Epithelial cell of proximal tubule (primary cell): Measurements from ENCODE around the gene PLEKHG4B. TPM values are rescaled to one million over a fixed set of nuclear protein-coding genes. Genes with fewer than 3 reads are reported as not detected.

Experiments used
- DNase-seq: peaks from one replicate; pipeline ENCODE4 v3.0.0-alpha.2; 2011; ENCODE audit warnings: low read depth
- H3K4me3 ChIP-seq: 2 replicates; pipeline ENCODE4 v1.5.1; 2011; ENCODE audit warnings: low read depth, mild to moderate bottlenecking, low read length
- CTCF ChIP-seq: conservative IDR thresholded peaks from 2 replicates; pipeline ENCODE4 v1.5.1; 2012; ENCODE audit warnings: low read depth, mild to moderate bottlenecking, low read length
- total RNA-seq: library from RNA; depleted of rRNA; stranded (reverse); fragments of >200 nt; gene quantifications from 2 replicates; pipeline ENCODE4 v1.2.3, GENCODE V29; 2015

PLEKHG4B gene
- total RNA-seq, 1 donor from 2014 or later, result 3.5 TPM

GRCh38 chr5:155651-156410 is 63.9 kb downstream of the PLEKHG4B start:
- H3K4me3 ChIP-seq, result no peak overlapping the region
- TF ChIP-seq CTCF, result no peak
- no peak for DNase-seq

DNA sequence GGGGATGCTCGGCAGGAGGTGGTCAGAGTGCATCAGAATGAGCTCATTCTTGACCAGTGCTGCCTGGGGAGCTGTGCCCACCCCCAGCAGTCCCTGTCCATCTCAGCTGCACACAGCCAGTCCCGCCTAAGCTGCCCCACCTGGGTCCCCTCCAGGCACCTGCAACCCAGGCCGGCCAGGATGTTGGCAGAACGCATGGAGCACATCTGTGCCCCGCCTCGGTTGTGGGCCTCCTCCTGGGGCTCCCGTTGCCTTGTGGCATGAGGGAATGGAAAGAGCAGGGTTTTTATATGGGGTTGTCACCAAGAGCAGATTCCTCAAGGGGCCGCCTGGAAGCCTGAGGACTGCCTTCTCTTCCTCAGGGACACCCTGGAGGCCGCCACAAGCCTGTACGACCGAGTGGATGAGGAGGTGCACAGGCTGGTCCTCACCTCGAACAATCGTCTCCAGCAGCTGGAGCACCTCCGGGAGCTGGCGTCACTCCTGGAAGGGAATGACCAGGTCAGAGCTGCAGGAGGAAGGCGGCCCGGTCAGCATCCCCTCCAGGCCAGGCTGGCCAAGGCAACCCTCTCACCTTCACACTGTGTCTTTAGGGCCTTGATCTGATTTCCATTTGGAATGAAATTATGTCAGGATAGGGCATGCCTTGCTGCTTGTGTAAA is 64.6 kb downstream of the PLEKHG4B start:
- no peak for TF ChIP-seq CTCF
- DNase-seq, result no peak
- H3K4me3 ChIP-seq, result no peak overlapping the region

DNA sequence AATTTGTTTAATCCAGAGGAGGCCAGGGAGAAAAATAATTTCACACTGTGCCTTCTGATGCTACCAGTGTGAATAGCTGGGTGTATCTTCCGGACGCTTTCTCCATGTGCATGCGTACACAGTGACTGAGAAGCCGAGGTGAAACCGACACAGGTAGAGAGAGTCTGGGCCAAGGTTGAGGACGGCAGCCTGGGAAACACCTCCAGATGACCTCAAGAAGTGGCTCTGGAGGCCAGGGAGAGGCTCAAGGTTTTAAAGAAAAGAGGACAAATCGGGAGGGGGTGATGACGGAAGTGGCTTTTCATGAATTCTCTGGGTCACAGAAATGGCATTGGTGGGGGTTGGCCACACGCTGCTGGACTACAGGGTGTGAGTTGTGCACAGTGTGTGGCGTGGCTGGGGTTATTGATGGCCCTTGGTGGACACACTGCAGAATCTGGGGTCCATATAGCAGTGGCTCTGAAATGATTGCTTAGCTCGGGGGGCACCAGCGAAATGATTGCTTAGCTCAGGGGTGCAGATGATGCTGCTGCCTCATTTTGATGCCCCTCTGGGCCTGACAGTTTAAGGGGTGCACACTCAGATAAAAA is 65.3 kb downstream of the PLEKHG4B start:
- no peak for DNase-seq
- H3K4me3 ChIP-seq, result no peak overlapping the region
- no peak for TF ChIP-seq CTCF

DNA sequence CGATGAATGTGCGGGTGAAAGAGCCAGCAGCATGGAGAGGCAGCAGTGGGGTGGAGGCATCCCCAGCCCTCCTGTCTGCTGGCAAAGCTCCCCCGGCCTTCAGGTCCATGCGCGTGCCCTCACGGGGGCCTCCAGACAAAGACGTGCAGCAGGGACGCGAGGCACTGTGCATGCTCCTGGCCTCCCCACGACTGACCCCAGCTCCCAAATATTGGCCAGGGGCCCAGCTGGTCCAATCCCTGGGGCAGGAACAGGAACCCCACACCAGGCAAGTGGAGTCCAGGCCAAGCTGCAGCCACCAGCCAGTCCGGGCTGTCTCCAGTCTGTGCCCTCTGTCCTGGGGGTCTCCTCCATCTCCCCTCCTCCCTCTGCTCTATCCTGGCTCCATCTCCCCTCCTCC is 65.8 kb downstream of the PLEKHG4B start:
- H3K4me3 ChIP-seq, result no peak overlapping the region

DNA sequence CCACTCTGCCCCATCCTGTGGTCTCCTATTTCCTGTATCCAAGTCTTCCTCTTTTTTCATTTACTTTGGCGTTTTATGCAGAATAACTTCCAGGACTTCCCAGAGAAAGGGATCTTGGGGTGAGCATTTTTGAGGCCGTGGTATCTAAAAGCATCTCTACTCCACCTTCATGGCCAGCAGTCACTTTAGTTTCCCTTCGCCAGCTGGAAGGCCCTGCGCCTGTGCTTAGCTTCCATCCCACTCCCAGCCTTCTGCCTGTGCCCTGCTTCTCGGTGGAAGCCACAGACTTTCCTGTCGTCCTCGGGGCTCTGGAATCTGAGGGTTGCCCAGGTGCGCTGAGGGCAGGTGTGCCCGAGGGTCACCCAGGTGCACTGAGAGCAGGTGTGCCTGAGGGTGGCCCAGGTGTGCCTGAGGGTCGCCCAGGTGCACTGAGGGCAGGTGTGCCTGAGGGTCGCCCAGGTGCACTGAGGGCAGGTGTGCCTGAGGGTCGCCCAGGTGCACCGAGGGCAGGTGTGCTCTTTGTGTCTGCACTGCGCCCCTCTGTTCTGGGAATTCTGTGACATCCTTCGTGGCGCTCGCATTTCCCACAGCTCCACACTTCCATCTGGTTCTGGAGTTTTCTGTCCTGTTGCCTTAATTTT is 67.0 kb downstream of the PLEKHG4B start:
- no peak for TF ChIP-seq CTCF
- H3K4me3 ChIP-seq, result no peak overlapping the region
- DNase-seq, result no peak

More for the DNA sequence above, 65.8 kb downstream of the PLEKHG4B start:
- no peak for DNase-seq
- TF ChIP-seq CTCF, result no peak

- H3K4me3 ChIP-seq, result no peak overlapping the region
- TF ChIP-seq CTCF, result no peak
- no peak for DNase-seq
These were observed 67.6 kb downstream of the PLEKHG4B start for GRCh38 chr5:159448-160172.
